SK-N-SH treated with all-trans-retinoic acid at 6 μM for 48 hours (cell line): Measurements from ENCODE around the gene ARGLU1.
A peak's percentile ranks its signal among the peaks of the same experiment; 100 is the strongest.

Source experiments
- ATAC-seq: fragments of 200-7000 bp; cut with Tn5 transposase; 3 replicates; pipeline ENCODE4 v1.9.1; 2020; ENCODE audit warnings: mild to moderate bottlenecking, moderate library complexity
- ARNTL ChIP-seq: fragments of 450-650 bp; formaldehyde crosslinking; IDR thresholded peaks from 2 replicates; pipeline ENCODE4 v1.5.0; 2020; ENCODE audit warnings: low read depth, mild to moderate bottlenecking, moderate library complexity, borderline replicate concordance
- BACH2 ChIP-seq: fragments of 250-450 bp; sonication (Bioruptor Pico); IDR thresholded peaks from 2 replicates; pipeline ENCODE4 v1.9.0; 2021; ENCODE audit warnings: mild to moderate bottlenecking, borderline replicate concordance
- GLIS3 ChIP-seq: fragments of 250-450 bp; sonication (Bioruptor Pico); IDR thresholded peaks from 2 replicates; pipeline ENCODE4 v1.5.0; 2020; ENCODE audit warnings: mild to moderate bottlenecking, moderate library complexity
- ISL1 ChIP-seq: fragments of 250-450 bp; sonication (Bioruptor Pico); IDR thresholded peaks from 2 replicates; pipeline ENCODE4 v2.1.2; 2022; ENCODE audit warnings: mild to moderate bottlenecking, moderate library complexity
- OSR1 ChIP-seq: fragments of 250-450 bp; sonication (Bioruptor Pico); IDR thresholded peaks from 2 replicates; pipeline ENCODE4 v1.8.0; 2022; ENCODE audit warnings: moderate library complexity, mild to moderate bottlenecking, inconsistent platforms
- PPARA ChIP-seq: fragments of 250-450 bp; sonication (Bioruptor Pico); IDR thresholded peaks from 2 replicates; pipeline ENCODE4 v1.5.0; 2020; ENCODE audit warnings: mild to moderate bottlenecking, borderline replicate concordance
- RARB ChIP-seq: fragments of 250-450 bp; sonication (Bioruptor Pico); IDR thresholded peaks from 2 replicates; pipeline ENCODE4 v1.8.0; 2021; ENCODE audit warnings: mild to moderate bottlenecking, moderate library complexity
- SNAI2 ChIP-seq: fragments of 250-450 bp; sonication (Bioruptor Pico); IDR thresholded peaks from 2 replicates; pipeline ENCODE4 v1.5.0; 2020; ENCODE audit warnings: mild to moderate bottlenecking, moderate library complexity
- TCF4 ChIP-seq: fragments of 250-450 bp; sonication (Bioruptor Pico); IDR thresholded peaks from 2 replicates; pipeline ENCODE4 v1.8.0; 2021; ENCODE audit warnings: mild to moderate bottlenecking, moderate library complexity, borderline replicate concordance
- TOX ChIP-seq: fragments of 250-450 bp; sonication (Bioruptor Pico); IDR thresholded peaks from 2 replicates; pipeline ENCODE4 v1.8.0; 2021; ENCODE audit warnings: mild to moderate bottlenecking, moderate library complexity, borderline replicate concordance
- ZC3H10 ChIP-seq: fragments of 250-450 bp; sonication (Bioruptor Pico); IDR thresholded peaks from 2 replicates; pipeline ENCODE4 v1.5.1; 2021; ENCODE audit warnings: mild to moderate bottlenecking, moderate library complexity
- ZFP3 ChIP-seq: fragments of 250-450 bp; sonication (Bioruptor Pico); IDR thresholded peaks from 2 replicates; pipeline ENCODE4 v1.5.0; 2020; ENCODE audit warnings: mild to moderate bottlenecking, moderate library complexity
- ZFP30 ChIP-seq: fragments of 450-650 bp; formaldehyde crosslinking; IDR thresholded peaks from 2 replicates; pipeline ENCODE4 v1.5.0; 2022; ENCODE audit warnings: mild to moderate bottlenecking, moderate library complexity
- ZNF565 ChIP-seq: fragments of 450-650 bp; formaldehyde crosslinking; conservative IDR thresholded peaks from 2 replicates; pipeline ENCODE4 v1.5.0; 2020; ENCODE audit warnings: low read depth, mild to moderate bottlenecking, moderate library complexity
- ZNF8 ChIP-seq: fragments of 450-650 bp; formaldehyde crosslinking; IDR thresholded peaks from 2 replicates; pipeline ENCODE4 v1.5.0; 2020; ENCODE audit warnings: mild to moderate bottlenecking, moderate library complexity
- TF ChIP-seq, protein P1 (sequence below): fragments of 250-450 bp; sonication (Bioruptor Pico); IDR thresholded peaks from 2 replicates; pipeline ENCODE4 v1.8.0; 2020; ENCODE audit warnings: mild to moderate bottlenecking, moderate library complexity, borderline replicate concordance
- TF ChIP-seq, protein P2 (sequence below): fragments of 250-450 bp; sonication (Bioruptor Pico); IDR thresholded peaks from 2 replicates; pipeline ENCODE4 v1.5.1; 2021; ENCODE audit warnings: mild to moderate bottlenecking, moderate library complexity
- TF ChIP-seq, protein P3 (sequence below): fragments of 250-450 bp; sonication (Bioruptor Pico); IDR thresholded peaks from 2 replicates; pipeline ENCODE4 v1.8.0; 2021; ENCODE audit warnings: low read depth, mild to moderate bottlenecking, moderate library complexity, borderline replicate concordance
- TF ChIP-seq, protein P4 (sequence below): fragments of 250-450 bp; sonication (Bioruptor Pico); IDR thresholded peaks from 2 replicates; pipeline ENCODE4 v1.5.1; 2020; ENCODE audit warnings: low read depth, mild to moderate bottlenecking, moderate library complexity
- TF ChIP-seq, protein P5 (sequence below): fragments of 250-450 bp; sonication (Bioruptor Pico); IDR thresholded peaks from 2 replicates; pipeline ENCODE4 v1.5.0; 2020; ENCODE audit warnings: mild to moderate bottlenecking, moderate library complexity

Gene ARGLU1

DNA sequence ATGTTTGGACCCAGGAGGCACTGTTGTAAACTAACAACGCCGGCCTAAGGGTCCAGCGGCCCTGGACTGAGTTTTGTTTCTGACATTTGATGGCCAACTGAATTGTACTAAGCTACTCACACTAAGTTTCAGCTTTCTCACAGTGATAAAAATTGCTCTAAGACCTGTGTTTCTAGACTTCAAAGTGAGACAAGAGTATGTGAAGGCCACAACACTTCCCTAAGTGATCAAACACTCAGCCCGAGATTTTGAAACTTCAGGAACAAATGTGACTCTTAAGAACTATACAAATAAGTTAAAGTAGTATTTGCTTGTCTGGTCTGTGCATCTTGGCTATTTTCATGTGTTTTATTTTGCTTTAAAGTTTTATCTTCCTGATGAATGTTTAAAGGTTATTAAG is 62.6 kb downstream of the ARGLU1 start:
- TF ChIP-seq GLIS3: no peak
- no peak for TF ChIP-seq ZFP30 (CRISPR knock-in tag)
- no peak for TF ChIP-seq ZNF8 (CRISPR knock-in tag)
- TF ChIP-seq ZNF565 (CRISPR knock-in tag): no peak
- no peak for TF ChIP-seq BACH2 (CRISPR knock-in tag)
- TF ChIP-seq, protein P1, sequence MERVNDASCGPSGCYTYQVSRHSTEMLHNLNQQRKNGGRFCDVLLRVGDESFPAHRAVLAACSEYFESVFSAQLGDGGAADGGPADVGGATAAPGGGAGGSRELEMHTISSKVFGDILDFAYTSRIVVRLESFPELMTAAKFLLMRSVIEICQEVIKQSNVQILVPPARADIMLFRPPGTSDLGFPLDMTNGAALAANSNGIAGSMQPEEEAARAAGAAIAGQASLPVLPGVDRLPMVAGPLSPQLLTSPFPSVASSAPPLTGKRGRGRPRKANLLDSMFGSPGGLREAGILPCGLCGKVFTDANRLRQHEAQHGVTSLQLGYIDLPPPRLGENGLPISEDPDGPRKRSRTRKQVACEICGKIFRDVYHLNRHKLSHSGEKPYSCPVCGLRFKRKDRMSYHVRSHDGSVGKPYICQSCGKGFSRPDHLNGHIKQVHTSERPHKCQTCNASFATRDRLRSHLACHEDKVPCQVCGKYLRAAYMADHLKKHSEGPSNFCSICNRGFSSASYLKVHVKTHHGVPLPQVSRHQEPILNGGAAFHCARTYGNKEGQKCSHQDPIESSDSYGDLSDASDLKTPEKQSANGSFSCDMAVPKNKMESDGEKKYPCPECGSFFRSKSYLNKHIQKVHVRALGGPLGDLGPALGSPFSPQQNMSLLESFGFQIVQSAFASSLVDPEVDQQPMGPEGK (CRISPR knock-in tag): no peak
- no peak for TF ChIP-seq ZC3H10
- TF ChIP-seq, protein P2, sequence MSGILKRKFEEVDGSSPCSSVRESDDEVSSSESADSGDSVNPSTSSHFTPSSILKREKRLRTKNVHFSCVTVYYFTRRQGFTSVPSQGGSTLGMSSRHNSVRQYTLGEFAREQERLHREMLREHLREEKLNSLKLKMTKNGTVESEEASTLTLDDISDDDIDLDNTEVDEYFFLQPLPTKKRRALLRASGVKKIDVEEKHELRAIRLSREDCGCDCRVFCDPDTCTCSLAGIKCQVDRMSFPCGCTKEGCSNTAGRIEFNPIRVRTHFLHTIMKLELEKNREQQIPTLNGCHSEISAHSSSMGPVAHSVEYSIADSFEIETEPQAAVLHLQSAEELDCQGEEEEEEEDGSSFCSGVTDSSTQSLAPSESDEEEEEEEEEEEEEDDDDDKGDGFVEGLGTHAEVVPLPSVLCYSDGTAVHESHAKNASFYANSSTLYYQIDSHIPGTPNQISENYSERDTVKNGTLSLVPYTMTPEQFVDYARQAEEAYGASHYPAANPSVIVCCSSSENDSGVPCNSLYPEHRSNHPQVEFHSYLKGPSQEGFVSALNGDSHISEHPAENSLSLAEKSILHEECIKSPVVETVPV (CRISPR knock-in tag): no peak
- no peak for TF ChIP-seq RARB (CRISPR knock-in tag)
- no peak for TF ChIP-seq TOX (CRISPR knock-in tag)
- TF ChIP-seq, protein P3, sequence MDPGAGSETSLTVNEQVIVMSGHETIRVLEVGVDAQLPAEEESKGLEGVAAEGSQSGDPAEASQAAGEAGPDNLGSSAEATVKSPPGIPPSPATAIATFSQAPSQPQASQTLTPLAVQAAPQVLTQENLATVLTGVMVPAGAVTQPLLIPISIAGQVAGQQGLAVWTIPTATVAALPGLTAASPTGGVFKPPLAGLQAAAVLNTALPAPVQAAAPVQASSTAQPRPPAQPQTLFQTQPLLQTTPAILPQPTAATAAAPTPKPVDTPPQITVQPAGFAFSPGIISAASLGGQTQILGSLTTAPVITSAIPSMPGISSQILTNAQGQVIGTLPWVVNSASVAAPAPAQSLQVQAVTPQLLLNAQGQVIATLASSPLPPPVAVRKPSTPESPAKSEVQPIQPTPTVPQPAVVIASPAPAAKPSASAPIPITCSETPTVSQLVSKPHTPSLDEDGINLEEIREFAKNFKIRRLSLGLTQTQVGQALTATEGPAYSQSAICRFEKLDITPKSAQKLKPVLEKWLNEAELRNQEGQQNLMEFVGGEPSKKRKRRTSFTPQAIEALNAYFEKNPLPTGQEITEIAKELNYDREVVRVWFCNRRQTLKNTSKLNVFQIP (CRISPR knock-in tag): no peak
- no peak for TF ChIP-seq PPARA (CRISPR knock-in tag)
- no peak for TF ChIP-seq OSR1 (CRISPR knock-in tag)
- TF ChIP-seq, protein P4, sequence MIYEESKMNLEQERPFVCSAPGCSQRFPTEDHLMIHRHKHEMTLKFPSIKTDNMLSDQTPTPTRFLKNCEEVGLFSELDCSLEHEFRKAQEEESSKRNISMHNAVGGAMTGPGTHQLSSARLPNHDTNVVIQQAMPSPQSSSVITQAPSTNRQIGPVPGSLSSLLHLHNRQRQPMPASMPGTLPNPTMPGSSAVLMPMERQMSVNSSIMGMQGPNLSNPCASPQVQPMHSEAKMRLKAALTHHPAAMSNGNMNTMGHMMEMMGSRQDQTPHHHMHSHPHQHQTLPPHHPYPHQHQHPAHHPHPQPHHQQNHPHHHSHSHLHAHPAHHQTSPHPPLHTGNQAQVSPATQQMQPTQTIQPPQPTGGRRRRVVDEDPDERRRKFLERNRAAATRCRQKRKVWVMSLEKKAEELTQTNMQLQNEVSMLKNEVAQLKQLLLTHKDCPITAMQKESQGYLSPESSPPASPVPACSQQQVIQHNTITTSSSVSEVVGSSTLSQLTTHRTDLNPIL (CRISPR knock-in tag): no peak
- no peak for ATAC-seq

DNA sequence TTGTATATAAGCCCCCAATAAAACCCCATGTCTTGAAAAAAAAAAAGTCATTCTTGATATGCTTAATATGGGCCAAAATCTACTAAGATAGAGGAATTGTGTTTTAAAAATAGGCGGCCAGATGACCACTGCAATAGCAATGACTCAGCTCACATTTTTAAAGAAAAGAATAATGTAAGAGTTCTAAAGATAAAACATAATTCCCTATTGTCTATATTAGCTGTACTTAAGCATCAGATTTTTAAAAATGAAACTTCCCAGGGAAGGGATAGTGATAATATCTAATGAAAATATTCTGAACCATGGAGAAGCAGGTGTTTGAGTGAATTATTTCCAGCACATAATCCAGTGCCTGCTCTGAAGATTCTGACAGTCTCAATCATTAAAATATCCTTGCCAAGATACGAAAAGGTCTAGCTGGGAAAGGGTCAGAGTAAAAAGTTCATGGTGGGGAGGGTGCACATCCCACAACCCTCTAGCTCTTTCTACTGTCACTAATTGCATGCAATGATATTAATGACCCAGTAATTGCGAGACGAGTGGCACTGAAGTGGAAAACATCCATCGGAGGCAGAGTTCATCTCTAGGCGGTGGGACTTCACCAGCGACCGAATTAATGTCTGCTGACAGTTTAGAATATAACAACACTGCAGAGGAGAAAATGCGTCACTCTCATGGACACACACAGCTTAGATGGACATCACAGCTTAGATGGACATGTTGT is 64.0 kb downstream of the ARGLU1 start:
- peak; percentile 38 for ATAC-seq

DNA sequence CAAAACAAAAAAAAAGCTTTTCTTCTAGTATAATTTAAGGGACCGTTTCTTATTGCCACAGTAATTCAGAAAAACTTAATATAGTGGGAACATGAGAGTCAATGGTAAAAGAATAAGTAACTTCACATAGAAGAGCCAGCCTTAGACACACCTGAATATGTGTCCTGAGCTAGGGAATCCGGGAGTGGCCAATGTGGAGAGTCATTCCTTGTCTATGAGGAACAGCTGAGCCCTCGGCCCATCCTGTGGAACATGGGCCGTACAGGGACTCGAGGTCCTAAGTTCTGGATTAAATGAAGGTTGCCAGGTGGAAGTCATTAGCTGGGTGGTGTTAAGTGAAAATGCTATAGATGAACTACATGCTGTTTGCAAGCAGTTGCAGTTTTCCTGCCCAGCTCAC is 64.7 kb downstream of the ARGLU1 start:
- TF ChIP-seq GLIS3 (no peak), SNAI2 (no peak), ZNF8 (CRISPR knock-in tag) (no peak), OSR1 (CRISPR knock-in tag) (no peak), ZC3H10 (no peak), ZFP3 (CRISPR knock-in tag) (no peak), TOX (CRISPR knock-in tag) (no peak)
- TF ChIP-seq, protein P4 (CRISPR knock-in tag): no peak
- TF ChIP-seq, all 23 proteins: peak for 0
- ATAC-seq: no peak; the same call in 2 of the 3 replicates

More for the DNA sequence above, 64.0 kb downstream of the ARGLU1 start:
- TF ChIP-seq ISL1: peak; percentile 54
- TF ChIP-seq, protein P3 (CRISPR knock-in tag): no peak

DNA sequence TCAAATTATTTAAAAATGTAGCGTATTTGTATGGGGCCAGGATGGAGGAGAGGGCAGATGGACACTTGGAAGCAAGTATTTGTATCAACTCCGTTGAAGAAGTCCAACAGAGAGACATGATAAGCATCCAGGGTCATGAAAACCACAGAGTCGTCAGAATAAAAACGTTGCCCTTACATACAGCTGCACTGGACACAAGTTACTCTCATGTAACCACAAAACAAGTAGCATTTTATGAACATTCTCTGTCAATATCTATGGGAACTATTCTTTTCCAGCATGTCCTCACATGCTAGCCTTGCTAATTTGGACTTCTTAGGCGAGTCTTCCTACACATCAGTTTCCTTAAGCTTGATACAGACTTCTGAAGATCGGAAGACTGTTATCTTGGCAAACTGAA is 67.5 kb downstream of the ARGLU1 start:
- ATAC-seq: no peak
- no peak for TF ChIP-seq ZC3H10
- no peak for TF ChIP-seq ISL1
- TF ChIP-seq, protein P1 (CRISPR knock-in tag): no peak
- TF ChIP-seq BACH2 (CRISPR knock-in tag): no peak
- no peak for TF ChIP-seq OSR1 (CRISPR knock-in tag)
- TF ChIP-seq, protein P5, sequence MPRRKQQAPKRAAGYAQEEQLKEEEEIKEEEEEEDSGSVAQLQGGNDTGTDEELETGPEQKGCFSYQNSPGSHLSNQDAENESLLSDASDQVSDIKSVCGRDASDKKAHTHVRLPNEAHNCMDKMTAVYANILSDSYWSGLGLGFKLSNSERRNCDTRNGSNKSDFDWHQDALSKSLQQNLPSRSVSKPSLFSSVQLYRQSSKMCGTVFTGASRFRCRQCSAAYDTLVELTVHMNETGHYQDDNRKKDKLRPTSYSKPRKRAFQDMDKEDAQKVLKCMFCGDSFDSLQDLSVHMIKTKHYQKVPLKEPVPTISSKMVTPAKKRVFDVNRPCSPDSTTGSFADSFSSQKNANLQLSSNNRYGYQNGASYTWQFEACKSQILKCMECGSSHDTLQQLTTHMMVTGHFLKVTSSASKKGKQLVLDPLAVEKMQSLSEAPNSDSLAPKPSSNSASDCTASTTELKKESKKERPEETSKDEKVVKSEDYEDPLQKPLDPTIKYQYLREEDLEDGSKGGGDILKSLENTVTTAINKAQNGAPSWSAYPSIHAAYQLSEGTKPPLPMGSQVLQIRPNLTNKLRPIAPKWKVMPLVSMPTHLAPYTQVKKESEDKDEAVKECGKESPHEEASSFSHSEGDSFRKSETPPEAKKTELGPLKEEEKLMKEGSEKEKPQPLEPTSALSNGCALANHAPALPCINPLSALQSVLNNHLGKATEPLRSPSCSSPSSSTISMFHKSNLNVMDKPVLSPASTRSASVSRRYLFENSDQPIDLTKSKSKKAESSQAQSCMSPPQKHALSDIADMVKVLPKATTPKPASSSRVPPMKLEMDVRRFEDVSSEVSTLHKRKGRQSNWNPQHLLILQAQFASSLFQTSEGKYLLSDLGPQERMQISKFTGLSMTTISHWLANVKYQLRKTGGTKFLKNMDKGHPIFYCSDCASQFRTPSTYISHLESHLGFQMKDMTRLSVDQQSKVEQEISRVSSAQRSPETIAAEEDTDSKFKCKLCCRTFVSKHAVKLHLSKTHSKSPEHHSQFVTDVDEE (CRISPR knock-in tag): no peak
- TF ChIP-seq ARNTL (CRISPR knock-in tag): no peak
- no peak for TF ChIP-seq ZFP3 (CRISPR knock-in tag)
- TF ChIP-seq TCF4 (CRISPR knock-in tag): no peak
